Ovary (tissue), 9 donors: ENCODE measurements around the gene COPS6. TPM values are rescaled to one million over a fixed set of nuclear protein-coding genes. Genes with fewer than 3 reads are reported as not detected.

Experiments used
- DNase-seq, 5 donors: peaks; one replicate each; pipeline ENCODE4 v3.0.0-alpha.2; 2019 to 2020
- H3K27ac ChIP-seq, 2 donors: fragments of 200-600 bp; one replicate each; pipeline versions ENCODE4 v1.5.1 to v1.8.0; 2019 to 2022
- H3K27me3 ChIP-seq: fragments of 200-600 bp; one replicate; pipeline ENCODE4 v1.8.0; 2022
- H3K36me3 ChIP-seq: fragments of 200-600 bp; sonication (generic); one replicate; pipeline ENCODE4 v1.5.1; 2019
- H3K4me1 ChIP-seq: one replicate; pipeline ENCODE4 v1.8.1; 2013; ENCODE audit warnings: mild to moderate bottlenecking, moderate library complexity; ENCODE audit not compliant: insufficient read depth
- H3K4me3 ChIP-seq: fragments of 200-600 bp; sonication (generic); one replicate; pipeline ENCODE4 v1.5.1; 2017
- H3K9me3 ChIP-seq, 2 donors: fragments of 200-600 bp in 1 of 2; sonication (generic) in 1 of 2; one replicate each; pipeline versions ENCODE4 v1.5.1 to v1.8.1; 2013 to 2019; ENCODE audit warnings: mild to moderate bottlenecking in 1 of 2, moderate library complexity in 1 of 2
- CTCF ChIP-seq, 3 donors: fragments of 450-650 bp in 2 of 3; fragments of 200-600 bp in 1 of 3; IDR thresholded peaks; one replicate each; pipeline versions ENCODE4 v1.5.1 to v1.8.0; 2016 to 2022; ENCODE audit warnings: antibody characterized with exemption in 3 of 3, mild to moderate bottlenecking in 1 of 3
- EP300 ChIP-seq: sonication (generic); formaldehyde crosslinking; IDR thresholded peaks from one replicate; pipeline ENCODE4 v1.6.1; 2017; ENCODE audit warnings: antibody characterized with exemption
- POLR2A ChIP-seq: fragments of 450-650 bp; IDR thresholded peaks from one replicate; pipeline ENCODE4 v1.6.1; 2017; ENCODE audit warnings: antibody characterized with exemption, mild to moderate bottlenecking, moderate library complexity
- WGBS, 3 donors: extraction: QIAGEN DNeasy Blood & Tissue Kit in 1 of 3; methylation state at CpG; one replicate each; pipeline versions ENCODE4 v1.1.5 to v1.1.7; 2013 to 2017; 5-methylcytosine and 5-hydroxymethylcytosine counted together
- intact Hi-C, 4 donors: fragments of 100-400 bp; cut with DNase I; formaldehyde crosslinking; loops; one replicate each; pipeline versions ENCODE4 v1.11.0 to v1.15.1; 2022 to 2023
- polyA plus RNA-seq, 2 donors: library from polyadenylated mRNA; stranded (reverse); fragments of 200-250 nt in 1 of 2; fragments of 350-450 nt in 1 of 2; fragmentation: Illumina TruSeq in 1 of 2; extraction: RNeasy Lipid Tissue Mini Kit (QIAGEN cat#74804) in 1 of 2; gene quantifications; one replicate each; pipeline ENCODE4 v1.2.3, GENCODE V29; 2013 to 2014
- total RNA-seq, 7 donors: library from RNA; depleted of rRNA in 2 of 7; stranded (reverse); fragments of >200 nt in 2 of 7; fragmentation: NEBNext Ultra II Directional in 3 of 7; extraction: Animal tissue kit (Norgen Biotek cat#: 25700) in 3 of 7; gene quantifications; one replicate each; pipeline versions ENCODE4 v1.1.0 to v1.2.4, GENCODE V29; 2016 to 2023
- donor health status: DM: no; HTN: no; CAD: no; lungs with moderate emphysema.
- donor health status: DM: no; HTN: no; CAD: no.
- donor health status: Bipolar disorder and iron deficiency.
- donor health status: DM: yes; HTN: yes; CAD: no.
- donor health status: DM: no; HTN: no; CAD: no.
- donor health status: DM: yes; HTN: yes; CAD: no.

Gene COPS6
- total and polyA plus RNA-seq, 9 donors: 33.6 to 145 (median 98.2) TPM

DNA sequence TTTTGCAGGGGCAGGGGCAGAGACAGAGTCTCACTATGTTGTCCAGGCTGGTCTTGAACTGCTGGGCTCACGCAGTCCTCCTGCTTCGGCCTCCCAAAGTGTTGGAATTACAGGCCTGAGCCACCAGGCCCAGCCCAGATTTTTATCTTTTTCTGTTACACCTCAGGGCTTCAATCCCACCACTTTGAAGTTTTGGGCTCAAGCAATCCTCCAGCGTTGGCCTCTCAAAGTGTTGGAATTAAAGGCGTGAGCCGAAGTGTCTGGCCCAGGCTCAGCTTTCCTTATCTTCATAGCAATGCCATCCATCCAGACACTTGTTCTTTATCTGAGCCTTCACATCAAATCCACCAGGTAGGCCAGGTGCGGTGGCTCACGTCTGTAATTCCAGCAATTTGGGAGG is 26.3 kb downstream of the COPS6 start:
- Histone ChIP-seq H3K27me3 (no peaks in the 10 kb centered on the region), H3K4me1 (no peaks in the 10 kb centered on the region), H3K9me3 (no peaks in the 10 kb centered on the region), H3K36me3 (no peaks in the 10 kb centered on the region), H3K27ac (no peak overlapping the region), H3K4me3 (no peak overlapping the region)
- intact Hi-C loops: no loop called here
- WGBS, 3 donors: 88 to 95% (median 92%) methylated on average over 7 of the region's 7 CpGs
- no peak for DNase-seq
- TF ChIP-seq EP300: no peak
- TF ChIP-seq CTCF (IDR thresholded peaks at IDR 0.05): no peak
- no peak for TF ChIP-seq POLR2A

DNA sequence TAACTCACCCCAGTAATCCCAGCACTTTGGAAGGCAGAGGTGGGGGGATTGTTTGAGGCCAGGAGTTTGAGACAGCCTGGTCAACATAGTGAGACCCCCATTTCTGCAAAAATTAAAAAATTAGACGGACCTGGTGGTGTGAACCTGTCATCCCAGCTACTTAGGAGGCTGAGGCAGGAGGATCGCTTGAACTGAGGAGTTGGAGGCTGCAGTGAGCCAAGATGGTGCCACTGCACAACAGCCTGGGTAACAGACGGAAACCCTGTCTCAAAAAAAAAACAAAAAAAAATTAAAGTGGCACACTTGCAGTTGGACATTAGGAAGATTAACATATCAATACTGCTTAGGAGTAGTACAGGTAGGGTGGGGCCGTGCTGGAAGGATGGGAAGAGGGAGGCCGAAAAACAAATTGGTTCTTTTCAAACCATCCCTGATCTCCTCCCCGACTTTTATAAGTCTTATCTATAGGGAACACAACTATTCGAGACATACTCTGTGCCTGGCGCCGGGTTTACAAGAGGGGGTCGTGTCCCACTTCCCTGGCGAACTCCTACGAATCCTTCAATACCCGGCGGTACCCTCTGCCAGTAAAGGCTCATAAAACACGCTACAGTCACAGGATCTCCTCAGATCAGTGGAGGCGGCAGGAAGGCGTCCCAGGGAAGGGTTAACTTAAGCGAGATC is 29.8 kb downstream of the COPS6 start:
- H3K4me3 ChIP-seq: peak overlapping the region; percentile 86
- no peaks in the 10 kb centered on the region for H3K4me1 ChIP-seq
- peak overlapping the region in 1 of 2 donors; percentile 90 for H3K27ac ChIP-seq
- H3K36me3 ChIP-seq: no peaks in the 10 kb centered on the region
- no peak for TF ChIP-seq POLR2A
- no peak for TF ChIP-seq EP300
- no peak for TF ChIP-seq CTCF (IDR thresholded peaks at IDR 0.05)
- H3K9me3 ChIP-seq: no peaks in the 10 kb centered on the region
- DNase-seq: no peak
- 12 to 15% (median 14%) methylated on average over 18 of the region's 18 CpGs for WGBS, 3 donors
- intact Hi-C loops: no loop called here
- H3K27me3 ChIP-seq: no peaks in the 10 kb centered on the region

DNA sequence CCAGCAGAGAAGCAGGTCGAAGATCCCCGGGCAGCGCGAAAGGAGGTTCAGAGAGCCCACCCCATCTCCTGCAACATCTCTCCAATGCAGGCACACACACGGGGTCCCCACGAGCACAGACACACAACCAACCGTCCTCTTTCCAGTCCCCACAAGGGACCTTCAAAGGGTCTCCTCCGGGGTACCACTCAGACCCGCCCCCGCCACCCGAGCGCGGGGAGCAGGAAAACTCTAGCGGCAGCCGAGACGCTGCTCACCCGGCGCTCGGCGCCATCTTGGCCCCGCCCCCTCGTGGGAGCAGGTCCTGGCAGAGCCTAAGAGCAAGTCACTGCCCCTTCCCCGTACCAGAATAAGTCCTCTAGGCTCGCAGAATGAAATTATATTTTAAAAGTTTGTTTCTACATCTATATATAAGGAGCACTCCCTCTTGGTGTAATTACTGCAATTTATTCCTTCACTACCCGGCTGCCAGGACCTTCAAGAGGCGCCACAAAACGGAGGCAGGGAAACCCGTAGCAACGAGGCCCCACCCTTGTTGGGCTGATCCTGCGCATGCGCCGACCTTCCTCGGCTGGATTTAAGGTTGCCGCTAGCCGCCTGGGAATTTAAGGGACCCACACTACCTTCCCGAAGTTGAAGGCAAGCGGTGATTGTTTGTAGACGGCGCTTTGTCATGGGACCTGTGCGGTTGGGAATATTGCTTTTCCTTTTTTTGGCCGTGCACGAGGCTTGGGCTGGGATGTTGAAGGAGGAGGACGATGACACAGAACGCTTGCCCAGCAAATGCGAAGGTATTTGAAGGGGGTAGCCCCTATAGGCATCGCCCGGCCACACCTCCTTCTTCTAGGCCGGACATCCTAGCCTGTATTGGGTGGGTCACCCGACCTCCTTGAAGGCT is 30.6 kb downstream of the COPS6 start, which contains the start of the genes CNPY4 and TAF6:
TSS of gene CNPY4 (plus strand) at position 563 of the 898 bp plus-strand sequence. CDS start at position 674, 111 bp downstream.
TSS of gene TAF6 (minus strand) at position 287 of the 898 bp plus-strand sequence. CDS start 5,149 bp downstream, outside the sequence.
- Histone ChIP-seq H3K9me3 (no peaks in the 10 kb centered on the region), H3K27me3 (no peaks in the 10 kb centered on the region), H3K4me1 (no peaks in the 10 kb centered on the region), H3K36me3 (no peaks in the 10 kb centered on the region), H3K4me3 (peak within 1 kb of the TSS; percentile 86), H3K27ac (peak within 1 kb of the TSS; percentile 70 to 90)
- DNase-seq: peak; percentile 95 to 98 (median 96)
- WGBS, 3 donors: 0 to 1% (median 0%) methylated on average over 43 to 49 of the region's 49 CpGs
- intact Hi-C loops: no loop called here
- TF ChIP-seq POLR2A (peak; percentile 61), EP300 (no peak), CTCF (IDR thresholded peaks at IDR 0.05) (no peak)

DNA sequence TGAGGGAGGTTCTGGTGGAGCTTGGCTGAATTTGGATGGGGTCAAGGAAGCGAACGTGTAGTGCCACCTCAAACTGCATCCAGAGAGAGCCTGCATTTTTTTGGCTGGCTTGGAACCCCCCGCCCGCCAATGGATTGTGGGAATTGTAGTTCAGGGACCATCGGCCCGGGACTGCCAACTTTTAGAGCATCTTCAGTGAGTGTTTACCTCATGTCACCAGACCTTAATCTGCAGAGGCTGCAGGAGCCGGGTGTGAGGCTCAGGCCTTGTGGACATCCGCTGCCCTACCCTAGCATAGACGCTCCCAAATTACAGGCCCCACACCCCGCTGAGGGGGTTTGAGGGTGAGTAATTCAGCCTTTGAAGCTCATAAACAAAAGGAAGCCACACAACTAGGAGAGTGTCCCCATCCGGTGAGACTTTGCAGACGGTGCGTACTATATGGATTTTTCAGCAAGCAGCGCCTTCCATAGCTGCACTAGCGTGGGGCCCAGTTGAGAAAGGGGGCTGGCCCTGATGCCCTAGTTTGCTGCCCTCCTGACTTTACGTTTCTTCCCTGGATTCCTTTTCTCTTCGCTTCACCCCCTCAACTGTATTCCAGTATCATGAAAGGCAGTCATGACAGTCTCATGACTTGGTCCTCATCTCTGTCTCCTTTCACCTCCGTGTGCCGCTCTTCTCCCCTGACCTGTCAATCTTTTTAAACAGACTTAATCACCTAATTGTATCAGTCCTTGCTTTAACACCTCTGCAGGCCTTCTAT is 31.4 kb downstream of the COPS6 start:
- WGBS, 3 donors: 10 to 15% (median 11%) methylated on average over 18 to 19 of the region's 19 CpGs
- peak; percentile 70 to 80 (median 75) for DNase-seq
- Histone ChIP-seq H3K9me3 (no peaks in the 10 kb centered on the region), H3K4me3 (peak overlapping the region; percentile 86), H3K27me3 (no peaks in the 10 kb centered on the region), H3K27ac (peak overlapping the region; percentile 70 to 90), H3K4me1 (no peaks in the 10 kb centered on the region), H3K36me3 (no peaks in the 10 kb centered on the region)
- intact Hi-C loops: no loop called here
- no peak for TF ChIP-seq EP300
- no peak for TF ChIP-seq POLR2A
- TF ChIP-seq CTCF (IDR thresholded peaks at IDR 0.05): no peak
